ENCODE data around the gene SIDT1.

Gene SIDT1

GRCh38 chr3:113658107-113658506 lies 125.8 kb downstream of the SIDT1 start:
- FAIRE-seq (no peak), DNase-seq (ENCODE audit: insufficient read length, low spot score) (no peak)
- TF ChIP-seq POLR2AphosphoS5 (IDR thresholded peaks at IDR 0.05; ENCODE audit: low read depth, low read length) (no peak), POLR2A (IDR thresholded peaks at IDR 0.05; ENCODE audit: low read depth, low read length) (no peak), SPI1 (IDR thresholded peaks at IDR 0.05; ENCODE audit: low read depth, low read length) (no peak), POU2F2 (IDR thresholded peaks at IDR 0.05; ENCODE audit: low read depth, low read length) (no peak), TAF1 (IDR thresholded peaks at IDR 0.05; ENCODE audit: low read depth, low read length) (no peak), PAX5 (IDR thresholded peaks at IDR 0.05; ENCODE audit: insufficient read depth, low read length, severe bottlenecking) (no peak)

GRCh38 chr3:113659101-113659541 lies 126.8 kb downstream of the SIDT1 start:
- DNase-seq (ENCODE audit: insufficient read length, low spot score), result no peak
- TF ChIP-seq POLR2AphosphoS5 (IDR thresholded peaks at IDR 0.05; ENCODE audit: low read depth, low read length) (no peak), POU2F2 (IDR thresholded peaks at IDR 0.05; ENCODE audit: low read depth, low read length) (no peak), PAX5 (IDR thresholded peaks at IDR 0.05; ENCODE audit: insufficient read depth, low read length, severe bottlenecking) (no peak), SPI1 (IDR thresholded peaks at IDR 0.05; ENCODE audit: low read depth, low read length) (no peak), POLR2A (IDR thresholded peaks at IDR 0.05; ENCODE audit: low read depth, low read length) (no peak), TAF1 (IDR thresholded peaks at IDR 0.05; ENCODE audit: low read depth, low read length) (no peak)
- FAIRE-seq, result no peak

GRCh38 chr3:113659996-113660395 lies 127.6 kb downstream of the SIDT1 start:
- TF ChIP-seq TAF1 (IDR thresholded peaks at IDR 0.05; ENCODE audit: low read depth, low read length), result no peak
- DNase-seq (ENCODE audit: insufficient read length, low spot score) (no peak), FAIRE-seq (no peak)

GRCh38 chr3:113660458-113660857 lies 128.1 kb downstream of the SIDT1 start:
- DNase-seq (ENCODE audit: insufficient read length, low spot score) (no peak), FAIRE-seq (no peak)
- TF ChIP-seq POU2F2 (IDR thresholded peaks at IDR 0.05; ENCODE audit: low read depth, low read length), result no peak
- TF ChIP-seq POLR2AphosphoS5 (IDR thresholded peaks at IDR 0.05; ENCODE audit: low read depth, low read length), result no peak
- TF ChIP-seq TAF1 (IDR thresholded peaks at IDR 0.05; ENCODE audit: low read depth, low read length), result no peak

GRCh38 chr3:113660896-113661295 lies 128.5 kb downstream of the SIDT1 start:
- FAIRE-seq, result no peak
- DNase-seq (ENCODE audit: insufficient read length, low spot score), result no peak
- no peak for TF ChIP-seq POLR2AphosphoS5 (IDR thresholded peaks at IDR 0.05; ENCODE audit: low read depth, low read length)
- TF ChIP-seq POLR2A (IDR thresholded peaks at IDR 0.05; ENCODE audit: low read depth, low read length), result no peak
- TF ChIP-seq SPI1 (IDR thresholded peaks at IDR 0.05; ENCODE audit: low read depth, low read length), result no peak
- TF ChIP-seq POU2F2 (IDR thresholded peaks at IDR 0.05; ENCODE audit: low read depth, low read length), result no peak
- no peak for TF ChIP-seq TAF1 (IDR thresholded peaks at IDR 0.05; ENCODE audit: low read depth, low read length)
- TF ChIP-seq PAX5 (IDR thresholded peaks at IDR 0.05; ENCODE audit: insufficient read depth, low read length, severe bottlenecking), result no peak

GRCh38 chr3:113662824-113663223 lies 130.5 kb downstream of the SIDT1 start:
- DNase-seq (ENCODE audit: insufficient read length, low spot score), result no peak
- no peak for FAIRE-seq
- TF ChIP-seq POLR2A (IDR thresholded peaks at IDR 0.05; ENCODE audit: low read depth, low read length) (no peak), TAF1 (IDR thresholded peaks at IDR 0.05; ENCODE audit: low read depth, low read length) (no peak), PAX5 (IDR thresholded peaks at IDR 0.05; ENCODE audit: insufficient read depth, low read length, severe bottlenecking) (no peak), SPI1 (IDR thresholded peaks at IDR 0.05; ENCODE audit: low read depth, low read length) (no peak), POU2F2 (IDR thresholded peaks at IDR 0.05; ENCODE audit: low read depth, low read length) (no peak), POLR2AphosphoS5 (IDR thresholded peaks at IDR 0.05; ENCODE audit: low read depth, low read length) (no peak)

- TF ChIP-seq SPI1 (IDR thresholded peaks at IDR 0.05; ENCODE audit: low read depth, low read length) (no peak), POLR2AphosphoS5 (IDR thresholded peaks at IDR 0.05; ENCODE audit: low read depth, low read length) (no peak), POLR2A (IDR thresholded peaks at IDR 0.05; ENCODE audit: low read depth, low read length) (no peak), TAF1 (IDR thresholded peaks at IDR 0.05; ENCODE audit: low read depth, low read length) (no peak), POU2F2 (IDR thresholded peaks at IDR 0.05; ENCODE audit: low read depth, low read length) (no peak), PAX5 (IDR thresholded peaks at IDR 0.05; ENCODE audit: insufficient read depth, low read length, severe bottlenecking) (no peak)
- FAIRE-seq, result no peak
- no peak for DNase-seq (ENCODE audit: insufficient read length, low spot score)
Measured at GRCh38 chr3:113663324-113663750, 131.0 kb downstream of the SIDT1 start.

- FAIRE-seq, result no peak
- no peak for DNase-seq (ENCODE audit: insufficient read length, low spot score)
- TF ChIP-seq POU2F2 (IDR thresholded peaks at IDR 0.05; ENCODE audit: low read depth, low read length) (no peak), POLR2AphosphoS5 (IDR thresholded peaks at IDR 0.05; ENCODE audit: low read depth, low read length) (no peak), PAX5 (IDR thresholded peaks at IDR 0.05; ENCODE audit: insufficient read depth, low read length, severe bottlenecking) (no peak), TAF1 (IDR thresholded peaks at IDR 0.05; ENCODE audit: low read depth, low read length) (no peak), POLR2A (IDR thresholded peaks at IDR 0.05; ENCODE audit: low read depth, low read length) (no peak), SPI1 (IDR thresholded peaks at IDR 0.05; ENCODE audit: low read depth, low read length) (no peak)
Measured at GRCh38 chr3:113663761-113664160, 131.4 kb downstream of the SIDT1 start.

- FAIRE-seq (no peak), DNase-seq (ENCODE audit: insufficient read length, low spot score) (no peak)
- TF ChIP-seq POLR2A (IDR thresholded peaks at IDR 0.05; ENCODE audit: low read depth, low read length) (no peak), POLR2AphosphoS5 (IDR thresholded peaks at IDR 0.05; ENCODE audit: low read depth, low read length) (no peak), POU2F2 (IDR thresholded peaks at IDR 0.05; ENCODE audit: low read depth, low read length) (no peak)
Measured at GRCh38 chr3:113664523-113665094, 132.3 kb downstream of the SIDT1 start.

- FAIRE-seq (peak; percentile 47), DNase-seq (ENCODE audit: insufficient read length, low spot score) (no peak)
- peak; percentile 32; the same call in 1 of the 2 replicates for TF ChIP-seq SPI1 (IDR thresholded peaks at IDR 0.05; ENCODE audit: low read depth, low read length)
- no peak for TF ChIP-seq POU2F2 (IDR thresholded peaks at IDR 0.05; ENCODE audit: low read depth, low read length)
- TF ChIP-seq POLR2A (IDR thresholded peaks at IDR 0.05; ENCODE audit: low read depth, low read length), result no peak
Measured at GRCh38 chr3:113668015-113668414, 135.7 kb downstream of the SIDT1 start.
